Mammary epithelial cell (primary cell): Measurements from ENCODE around the gene RBM4.

ENCODE experiments used
- CTCF ChIP-seq, 2 donors: IDR thresholded peaks in 1 of 2; conservative IDR thresholded peaks in 1 of 2; 2 replicates each; pipeline ENCODE4 v1.5.1; 2011 to 2012; ENCODE audit warnings: inconsistent platforms in 2 of 2, low read length in 2 of 2, mild to moderate bottlenecking in 2 of 2, control low read depth in 1 of 2, low read depth in 1 of 2; ENCODE audit not compliant: insufficient read depth in 1 of 2; ENCODE audit errors: extremely low read depth in 1 of 2
- EZH2 ChIP-seq: IDR thresholded peaks from 2 replicates; pipeline ENCODE4 v1.6.1; 2012; ENCODE audit warnings: low read length, inconsistent platforms, borderline replicate concordance

- TF ChIP-seq CTCF (conservative IDR thresholded peaks at IDR 0.05 in 1 of 2, IDR thresholded peaks at IDR 0.05 in 1 of 2; ENCODE audit: extremely low read depth in 1 of 2, insufficient read depth in 1 of 2, low read depth in 1 of 2, low read length in 2 of 2) (no peak), EZH2 (no peak)
Observed at GRCh38 chr11:66651016-66651415, 12.5 kb downstream of the RBM4 start.
